ENCODE data around the gene TXLNA.
"Not testable (repeated sequence)": the region's sequence is repeated elsewhere in the genome, so short reads cannot be mapped to it uniquely, and the experiment has no call there.

The TXLNA gene

GRCh38 chr1:32179443-32180185 is at the start of gene TXLNA:
TSS of gene TXLNA (plus strand) at chr1:32179675. CDS start at chr1:32180346, 671 bp downstream.
- DNase-seq (ENCODE audit: low read depth), result peak; percentile 72

GRCh38 chr1:32133950-32134280 is 45.6 kb upstream of the TXLNA start:
- DNase-seq (ENCODE audit: low read depth), result not testable (repeated sequence)

- no peak for DNase-seq (ENCODE audit: low read depth)
Measured at GRCh38 chr1:32137111-32137510, 42.4 kb upstream of the TXLNA start.

- no peak for DNase-seq (ENCODE audit: low read depth)
Measured at GRCh38 chr1:32138965-32139364, 40.5 kb upstream of the TXLNA start.

- DNase-seq (ENCODE audit: low read depth), result no peak
Measured at GRCh38 chr1:32142446-32143301, 36.8 kb upstream of the TXLNA start.

GRCh38 chr1:32143302-32143695 is 36.2 kb upstream of the TXLNA start:
- not testable (repeated sequence) for DNase-seq (ENCODE audit: low read depth)

GRCh38 chr1:32144033-32144432 is 35.4 kb upstream of the TXLNA start:
- no peak for DNase-seq (ENCODE audit: low read depth)

GRCh38 chr1:32147799-32148198 is 31.7 kb upstream of the TXLNA start:
- DNase-seq (ENCODE audit: low read depth), result not testable (repeated sequence)

GRCh38 chr1:32150847-32151246 is 28.6 kb upstream of the TXLNA start:
- no peak for DNase-seq (ENCODE audit: low read depth)

GRCh38 chr1:32151319-32151787 is 28.1 kb upstream of the TXLNA start:
- DNase-seq (ENCODE audit: low read depth), result no peak

GRCh38 chr1:32159189-32159588 is 20.3 kb upstream of the TXLNA start:
- no peak for DNase-seq (ENCODE audit: low read depth)

GRCh38 chr1:32163405-32163804 is 16.1 kb upstream of the TXLNA start:
- no peak for DNase-seq (ENCODE audit: low read depth)

- DNase-seq (ENCODE audit: low read depth), result not testable (repeated sequence)
Measured at GRCh38 chr1:32165633-32166032, 13.8 kb upstream of the TXLNA start.

- DNase-seq (ENCODE audit: low read depth), result no peak
Measured at GRCh38 chr1:32170991-32171390, 8.5 kb upstream of the TXLNA start.

- DNase-seq (ENCODE audit: low read depth), result no peak
Measured at GRCh38 chr1:32172621-32173245, 6.7 kb upstream of the TXLNA start.

GRCh38 chr1:32178380-32179192 is 889 bp upstream of the TXLNA start:
- no peak for DNase-seq (ENCODE audit: low read depth)

- DNase-seq (ENCODE audit: low read depth), result no peak
Measured at GRCh38 chr1:32179193-32179442, 357 bp upstream of the TXLNA start.

- DNase-seq (ENCODE audit: low read depth), result no peak
Measured at GRCh38 chr1:32180186-32181060, 948 bp downstream of the TXLNA start.

- no peak for DNase-seq (ENCODE audit: low read depth)
Measured at GRCh38 chr1:32181065-32181464, 1.6 kb downstream of the TXLNA start.

- DNase-seq (ENCODE audit: low read depth), result no peak
Measured at GRCh38 chr1:32181563-32181962, 2.1 kb downstream of the TXLNA start.

GRCh38 chr1:32182060-32182459 is 2.6 kb downstream of the TXLNA start:
- no peak for DNase-seq (ENCODE audit: low read depth)

Data from stimulated activated CD8-positive, alpha-beta memory T cell treated with anti-CD3 and anti-CD28 coated beads, Interleukin-15, amount 100 ng/mL, for 1 hour (primary cell).